ENCODE measurements around the gene RRP15.

RRP15 gene

DNA sequence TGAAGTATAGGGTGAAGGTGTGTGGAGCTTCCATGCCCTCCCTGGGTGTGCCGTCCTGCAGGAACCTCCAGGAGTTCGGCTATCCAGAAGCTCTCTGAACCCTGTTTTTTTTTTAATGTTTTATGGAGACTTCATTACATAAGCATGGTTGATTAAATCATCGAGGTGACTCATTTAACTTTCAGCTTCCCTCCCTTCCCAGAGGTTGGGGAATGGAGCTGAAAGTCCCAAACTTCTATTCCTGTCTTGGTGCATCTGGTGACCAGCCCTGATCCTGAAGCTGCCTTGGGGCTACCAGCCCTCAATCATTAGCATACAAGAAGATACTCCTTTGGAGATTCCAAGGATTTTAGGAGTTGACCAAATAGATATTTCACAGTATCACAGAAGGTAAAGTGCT lies 9.5 kb downstream of the RRP15 start:
- H3K9me3 ChIP-seq (ENCODE audit: control insufficient read depth in 5 of 5, low read length in 5 of 5): no peaks in the 10 kb centered on the region
- H3K9ac ChIP-seq (ENCODE audit: low read length in 5 of 5): no peak overlapping the region
- H3K36me3 ChIP-seq (ENCODE audit: control insufficient read depth in 5 of 5, insufficient read depth in 5 of 5, low read length in 5 of 5): peaks cover 0 to 8% (median 4%) of the 10 kb centered on the region in 5 donors
- H3K4me1 ChIP-seq (ENCODE audit: control insufficient read depth in 5 of 5, insufficient read depth in 5 of 5, low read length in 5 of 5): peaks cover 0 to 4% (median 0%) of the 10 kb centered on the region in 5 donors
- H3K4me3 ChIP-seq (ENCODE audit: low read depth in 1 of 5, low read length in 5 of 5): no peak overlapping the region
- no peak overlapping the region for H3K27ac ChIP-seq (ENCODE audit: low read depth, low read length)
- H3K27me3 ChIP-seq (ENCODE audit: control insufficient read depth in 5 of 5, insufficient read depth in 4 of 5, low read length in 5 of 5): no peaks in the 10 kb centered on the region

DNA sequence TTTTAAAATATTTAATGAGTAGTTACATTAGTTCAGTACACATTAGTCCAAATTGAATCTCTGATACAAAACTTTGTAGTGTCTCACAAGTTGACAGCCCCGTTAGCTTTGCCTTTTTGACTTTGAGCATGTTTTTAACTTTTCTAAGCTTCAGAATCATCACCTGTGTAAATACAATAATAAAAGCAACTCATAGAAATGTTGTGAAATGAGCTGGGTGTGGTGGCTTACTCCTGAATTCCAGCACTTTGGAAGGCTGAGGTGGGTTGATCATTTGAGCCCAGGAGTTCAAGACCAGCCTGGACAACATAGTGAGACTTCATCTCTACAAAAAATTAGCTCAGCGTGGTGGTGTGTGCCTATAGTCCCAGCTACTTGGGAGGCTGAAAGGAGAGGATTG lies 11.1 kb downstream of the RRP15 start:
- H3K36me3 ChIP-seq (ENCODE audit: control insufficient read depth in 5 of 5, insufficient read depth in 5 of 5, low read length in 5 of 5): peaks cover 0 to 8% (median 4%) of the 10 kb centered on the region in 5 donors
- H3K9me3 ChIP-seq (ENCODE audit: control insufficient read depth in 5 of 5, low read length in 5 of 5): no peaks in the 10 kb centered on the region
- no peaks in the 10 kb centered on the region for H3K27me3 ChIP-seq (ENCODE audit: control insufficient read depth in 5 of 5, insufficient read depth in 4 of 5, low read length in 5 of 5)
- H3K4me3 ChIP-seq (ENCODE audit: low read depth in 1 of 5, low read length in 5 of 5): no peak overlapping the region
- no peak overlapping the region for H3K9ac ChIP-seq (ENCODE audit: low read length in 5 of 5)
- peaks cover 0 to 4% (median 0%) of the 10 kb centered on the region in 5 donors for H3K4me1 ChIP-seq (ENCODE audit: control insufficient read depth in 5 of 5, insufficient read depth in 5 of 5, low read length in 5 of 5)
- H3K27ac ChIP-seq (ENCODE audit: low read depth, low read length): no peak overlapping the region

DNA sequence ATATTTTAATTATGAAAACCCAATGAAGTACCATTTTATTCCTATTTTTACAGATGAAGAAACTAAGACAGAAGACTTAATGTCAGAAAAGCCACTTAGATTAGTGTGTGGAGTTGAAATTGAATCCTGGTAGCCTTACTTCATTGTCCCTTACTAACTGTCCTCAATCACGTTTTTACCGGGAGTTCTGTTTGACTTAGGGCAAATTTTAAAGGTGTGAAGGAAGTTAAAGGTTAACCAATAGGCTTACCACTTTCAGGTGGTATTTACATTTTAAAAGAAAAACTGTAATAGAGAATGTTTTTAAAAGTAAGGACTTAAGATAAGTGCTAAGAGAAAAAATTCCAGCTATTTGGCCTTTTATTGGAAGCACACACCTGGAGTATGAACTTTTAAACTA lies 12.4 kb downstream of the RRP15 start:
- no peak overlapping the region for H3K27ac ChIP-seq (ENCODE audit: low read depth, low read length)
- H3K9ac ChIP-seq (ENCODE audit: low read length in 5 of 5): no peak overlapping the region
- H3K4me3 ChIP-seq (ENCODE audit: low read depth in 1 of 5, low read length in 5 of 5): no peak overlapping the region
- peaks cover 0 to 4% (median 0%) of the 10 kb centered on the region in 5 donors for H3K4me1 ChIP-seq (ENCODE audit: control insufficient read depth in 5 of 5, insufficient read depth in 5 of 5, low read length in 5 of 5)
- H3K9me3 ChIP-seq (ENCODE audit: control insufficient read depth in 5 of 5, low read length in 5 of 5): no peaks in the 10 kb centered on the region
- no peaks in the 10 kb centered on the region for H3K27me3 ChIP-seq (ENCODE audit: control insufficient read depth in 5 of 5, insufficient read depth in 4 of 5, low read length in 5 of 5)
- H3K36me3 ChIP-seq (ENCODE audit: control insufficient read depth in 5 of 5, insufficient read depth in 5 of 5, low read length in 5 of 5): peaks cover 0 to 9% (median 4%) of the 10 kb centered on the region in 5 donors

DNA sequence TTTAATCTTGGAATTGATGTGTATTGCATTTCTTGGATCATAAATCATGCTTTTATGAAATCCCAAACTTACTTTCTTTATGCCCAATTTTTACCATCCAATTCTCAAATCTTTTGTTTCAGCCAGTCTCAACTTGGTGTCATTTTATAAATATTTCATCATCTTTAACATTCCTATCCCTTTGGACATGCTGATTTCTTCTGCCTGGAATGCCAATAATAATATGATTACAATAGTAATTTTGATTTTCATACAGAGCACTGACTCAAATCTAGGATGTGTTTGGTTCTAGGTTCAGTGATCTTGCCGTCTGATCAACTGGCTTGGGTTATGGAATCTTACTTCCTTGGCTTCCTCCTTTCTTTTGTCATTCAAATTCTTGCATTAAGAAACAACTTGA lies 12.8 kb downstream of the RRP15 start:
- Histone ChIP-seq H3K27me3 (ENCODE audit: control insufficient read depth in 5 of 5, insufficient read depth in 4 of 5, low read length in 5 of 5) (no peaks in the 10 kb centered on the region), H3K36me3 (ENCODE audit: control insufficient read depth in 5 of 5, insufficient read depth in 5 of 5, low read length in 5 of 5) (peaks cover 0 to 12% (median 6%) of the 10 kb centered on the region in 5 donors), H3K9me3 (ENCODE audit: control insufficient read depth in 5 of 5, low read length in 5 of 5) (no peaks in the 10 kb centered on the region), H3K27ac (ENCODE audit: low read depth, low read length) (no peak overlapping the region), H3K4me3 (ENCODE audit: low read depth in 1 of 5, low read length in 5 of 5) (no peak overlapping the region), H3K4me1 (ENCODE audit: control insufficient read depth in 5 of 5, insufficient read depth in 5 of 5, low read length in 5 of 5) (peaks cover 0 to 4% (median 0%) of the 10 kb centered on the region in 5 donors), H3K9ac (ENCODE audit: low read length in 5 of 5) (no peak overlapping the region)

DNA sequence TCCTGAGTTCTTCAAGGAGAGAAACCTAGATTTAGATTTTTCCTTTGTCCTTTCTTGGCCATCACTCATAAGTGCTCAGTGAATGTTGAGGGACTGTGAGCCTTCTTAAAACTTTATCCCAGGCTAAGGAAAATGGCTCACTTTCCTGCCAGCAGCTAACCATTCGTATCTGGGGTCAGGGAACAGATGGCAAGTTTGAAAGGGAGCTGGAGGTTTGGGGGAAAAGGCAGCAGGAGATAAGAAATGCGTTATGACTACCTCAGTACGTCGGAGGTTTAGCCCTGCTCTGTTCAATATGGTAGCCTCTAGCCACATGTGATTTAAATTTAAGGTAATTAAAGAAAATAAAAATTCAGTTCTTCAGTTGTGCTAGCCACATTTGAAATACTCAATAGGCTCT lies 13.3 kb downstream of the RRP15 start:
- peaks cover 0 to 12% (median 6%) of the 10 kb centered on the region in 5 donors for H3K36me3 ChIP-seq (ENCODE audit: control insufficient read depth in 5 of 5, insufficient read depth in 5 of 5, low read length in 5 of 5)
- H3K27ac ChIP-seq (ENCODE audit: low read depth, low read length): no peak overlapping the region
- no peak overlapping the region for H3K4me3 ChIP-seq (ENCODE audit: low read depth in 1 of 5, low read length in 5 of 5)
- no peaks in the 10 kb centered on the region for H3K27me3 ChIP-seq (ENCODE audit: control insufficient read depth in 5 of 5, insufficient read depth in 4 of 5, low read length in 5 of 5)
- peaks cover 0 to 4% (median 0%) of the 10 kb centered on the region in 5 donors for H3K4me1 ChIP-seq (ENCODE audit: control insufficient read depth in 5 of 5, insufficient read depth in 5 of 5, low read length in 5 of 5)
- H3K9me3 ChIP-seq (ENCODE audit: control insufficient read depth in 5 of 5, low read length in 5 of 5): no peaks in the 10 kb centered on the region
- H3K9ac ChIP-seq (ENCODE audit: low read length in 5 of 5): no peak overlapping the region

DNA sequence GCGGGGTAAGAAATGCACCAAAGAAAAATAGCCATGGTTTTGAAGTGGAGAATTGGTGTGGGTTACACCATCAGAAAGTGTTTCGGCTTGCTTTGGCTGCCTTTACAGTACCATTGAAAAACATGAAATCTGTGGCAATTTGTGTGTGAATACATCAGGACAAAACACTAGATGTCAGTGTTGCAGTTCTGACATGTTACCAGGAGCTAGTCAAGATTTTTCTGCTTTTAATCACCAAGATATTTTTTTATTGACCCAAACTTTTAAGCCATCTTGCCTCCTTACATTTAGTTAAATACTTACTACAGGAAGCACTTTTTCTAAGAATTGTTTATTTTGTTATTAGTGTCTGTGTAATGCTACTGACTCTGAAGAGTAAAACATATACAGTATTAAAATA lies 14.3 kb downstream of the RRP15 start:
- no peaks in the 10 kb centered on the region for H3K27me3 ChIP-seq (ENCODE audit: control insufficient read depth in 5 of 5, insufficient read depth in 4 of 5, low read length in 5 of 5)
- peaks cover 0 to 12% (median 4%) of the 10 kb centered on the region in 5 donors for H3K36me3 ChIP-seq (ENCODE audit: control insufficient read depth in 5 of 5, insufficient read depth in 5 of 5, low read length in 5 of 5)
- H3K4me1 ChIP-seq (ENCODE audit: control insufficient read depth in 5 of 5, insufficient read depth in 5 of 5, low read length in 5 of 5): peaks cover 0 to 4% (median 0%) of the 10 kb centered on the region in 5 donors
- H3K9ac ChIP-seq (ENCODE audit: low read length in 5 of 5): no peak overlapping the region
- no peak overlapping the region for H3K27ac ChIP-seq (ENCODE audit: low read depth, low read length)
- no peaks in the 10 kb centered on the region for H3K9me3 ChIP-seq (ENCODE audit: control insufficient read depth in 5 of 5, low read length in 5 of 5)
- no peak overlapping the region for H3K4me3 ChIP-seq (ENCODE audit: low read depth in 1 of 5, low read length in 5 of 5)

DNA sequence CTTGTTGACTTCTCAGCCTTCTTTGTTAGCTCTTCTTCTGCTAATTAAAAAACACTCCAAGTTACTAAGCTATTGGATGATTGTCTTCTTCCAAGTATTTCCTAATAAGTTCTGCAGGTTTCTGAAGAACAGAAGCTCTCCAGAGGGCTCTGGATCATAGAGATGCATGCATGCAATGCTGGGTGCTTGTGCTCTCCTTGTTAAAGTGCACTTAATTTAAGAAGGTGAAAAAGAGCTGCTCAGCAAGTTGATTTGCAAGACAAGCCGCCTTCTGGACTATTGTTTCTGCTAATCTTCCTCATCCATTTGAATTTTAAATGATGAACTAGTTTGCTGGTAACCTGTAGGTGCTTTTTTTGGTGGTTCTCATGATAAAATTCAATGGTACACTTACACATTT lies 16.1 kb downstream of the RRP15 start:
- H3K27ac ChIP-seq (ENCODE audit: low read depth, low read length): no peak overlapping the region
- no peak overlapping the region for H3K4me3 ChIP-seq (ENCODE audit: low read depth in 1 of 5, low read length in 5 of 5)
- H3K9me3 ChIP-seq (ENCODE audit: control insufficient read depth in 5 of 5, low read length in 5 of 5): no peaks in the 10 kb centered on the region
- peaks cover 0 to 23% (median 10%) of the 10 kb centered on the region in 5 donors for H3K36me3 ChIP-seq (ENCODE audit: control insufficient read depth in 5 of 5, insufficient read depth in 5 of 5, low read length in 5 of 5)
- H3K27me3 ChIP-seq (ENCODE audit: control insufficient read depth in 5 of 5, insufficient read depth in 4 of 5, low read length in 5 of 5): no peaks in the 10 kb centered on the region
- no peak overlapping the region for H3K9ac ChIP-seq (ENCODE audit: low read length in 5 of 5)
- peaks cover 0 to 4% (median 0%) of the 10 kb centered on the region in 5 donors for H3K4me1 ChIP-seq (ENCODE audit: control insufficient read depth in 5 of 5, insufficient read depth in 5 of 5, low read length in 5 of 5)

DNA sequence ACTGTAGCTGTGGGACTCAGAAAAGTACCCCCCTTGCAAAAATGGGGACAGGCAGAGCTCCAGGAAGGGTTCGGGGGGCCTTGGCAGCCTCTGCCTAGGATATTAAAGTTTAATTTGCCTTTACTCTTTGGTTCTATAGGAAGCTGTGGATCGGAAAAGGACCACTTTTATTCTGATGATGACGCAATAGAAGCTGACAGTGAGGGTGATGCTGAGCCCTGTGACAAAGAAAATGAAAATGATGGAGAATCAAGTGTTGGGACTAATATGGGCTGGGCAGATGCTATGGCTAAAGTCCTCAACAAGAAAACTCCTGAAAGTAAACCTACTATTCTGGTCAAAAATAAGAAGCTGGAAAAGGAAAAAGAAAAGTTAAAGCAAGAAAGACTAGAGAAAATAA lies 17.1 kb downstream of the RRP15 start:
- H3K9ac ChIP-seq (ENCODE audit: low read length in 5 of 5): no peak overlapping the region
- H3K9me3 ChIP-seq (ENCODE audit: control insufficient read depth in 5 of 5, low read length in 5 of 5): no peaks in the 10 kb centered on the region
- H3K27ac ChIP-seq (ENCODE audit: low read depth, low read length): no peak overlapping the region
- peaks cover 0 to 4% (median 0%) of the 10 kb centered on the region in 5 donors for H3K4me1 ChIP-seq (ENCODE audit: control insufficient read depth in 5 of 5, insufficient read depth in 5 of 5, low read length in 5 of 5)
- no peak overlapping the region for H3K4me3 ChIP-seq (ENCODE audit: low read depth in 1 of 5, low read length in 5 of 5)
- peaks cover 0 to 24% (median 10%) of the 10 kb centered on the region in 5 donors for H3K36me3 ChIP-seq (ENCODE audit: control insufficient read depth in 5 of 5, insufficient read depth in 5 of 5, low read length in 5 of 5)
- H3K27me3 ChIP-seq (ENCODE audit: control insufficient read depth in 5 of 5, insufficient read depth in 4 of 5, low read length in 5 of 5): no peaks in the 10 kb centered on the region

DNA sequence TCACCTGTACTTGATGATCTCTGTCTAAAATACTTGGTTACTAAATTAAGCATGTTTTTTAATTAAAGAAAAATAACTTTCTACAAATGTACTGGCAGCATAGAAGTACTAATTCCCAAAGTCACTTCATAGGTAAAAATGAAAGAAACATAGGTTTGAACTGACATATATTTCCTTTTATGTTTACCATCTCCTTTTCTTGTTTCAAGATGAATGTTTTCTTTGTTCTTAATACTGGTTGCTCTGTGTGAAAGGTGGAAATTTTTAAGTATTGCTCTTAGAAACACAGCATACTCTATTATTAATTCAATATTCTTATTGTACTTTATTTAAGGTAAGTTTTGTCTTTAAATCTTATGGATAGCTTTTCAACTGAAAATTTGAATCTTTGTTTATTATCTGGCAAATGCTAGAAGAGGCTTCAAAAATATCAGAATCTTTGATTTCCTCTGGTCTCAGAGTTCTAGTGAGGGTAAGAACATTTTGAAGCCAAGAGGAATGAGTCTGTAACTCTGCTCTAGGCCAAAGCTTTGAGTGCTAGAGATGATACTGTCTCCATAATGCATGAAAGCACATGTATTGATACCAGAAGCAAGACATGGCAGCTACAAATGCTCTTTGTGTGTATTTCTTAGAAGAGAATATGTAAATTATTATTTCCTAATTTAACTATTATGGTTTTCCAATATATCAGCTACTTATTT lies 18.2 kb downstream of the RRP15 start:
- Histone ChIP-seq H3K27ac (ENCODE audit: low read depth, low read length) (no peak overlapping the region), H3K4me3 (ENCODE audit: low read depth in 1 of 5, low read length in 5 of 5) (no peak overlapping the region), H3K36me3 (ENCODE audit: control insufficient read depth in 5 of 5, insufficient read depth in 5 of 5, low read length in 5 of 5) (peaks cover 0 to 24% (median 10%) of the 10 kb centered on the region in 5 donors), H3K27me3 (ENCODE audit: control insufficient read depth in 5 of 5, insufficient read depth in 4 of 5, low read length in 5 of 5) (no peaks in the 10 kb centered on the region), H3K9ac (ENCODE audit: low read length in 5 of 5) (no peak overlapping the region), H3K4me1 (ENCODE audit: control insufficient read depth in 5 of 5, insufficient read depth in 5 of 5, low read length in 5 of 5) (peaks cover 0 to 4% (median 0%) of the 10 kb centered on the region in 5 donors), H3K9me3 (ENCODE audit: control insufficient read depth in 5 of 5, low read length in 5 of 5) (no peaks in the 10 kb centered on the region)

DNA sequence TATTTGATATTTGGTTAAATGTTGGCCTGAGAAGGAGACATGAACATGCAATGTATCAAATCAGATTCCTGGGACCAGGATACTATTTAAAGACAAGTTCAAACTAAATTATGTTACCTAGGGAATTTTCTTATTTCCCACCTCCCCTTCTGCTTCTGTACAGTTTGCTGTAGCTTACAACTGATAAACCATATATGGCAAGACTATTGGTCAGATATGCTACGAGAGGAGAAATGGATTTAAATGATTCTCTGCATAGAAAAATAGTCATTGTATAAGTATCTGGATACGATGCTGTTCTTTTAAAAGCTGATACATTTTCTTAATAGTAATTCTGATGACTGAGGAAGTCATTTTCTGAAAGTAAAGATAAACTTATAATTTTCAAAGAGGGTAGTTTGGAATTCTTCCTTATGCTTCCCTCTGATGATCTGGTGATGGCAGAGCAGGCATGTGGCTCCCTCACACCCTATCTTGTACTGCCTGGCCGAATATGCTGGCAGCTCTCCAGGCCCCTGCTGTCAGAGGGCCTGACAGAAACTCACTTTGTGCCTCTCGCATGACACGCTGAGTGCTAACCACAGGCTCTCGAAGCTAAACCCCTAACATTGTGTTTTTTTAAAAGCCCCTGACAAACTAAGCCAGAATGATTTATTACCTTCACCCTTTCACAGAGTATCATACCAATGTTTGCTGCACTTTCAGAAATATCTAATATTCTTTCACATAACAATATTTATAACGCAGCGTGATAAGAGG lies 19.4 kb downstream of the RRP15 start:
- H3K9ac ChIP-seq (ENCODE audit: low read length in 5 of 5): no peak overlapping the region
- H3K36me3 ChIP-seq (ENCODE audit: control insufficient read depth in 5 of 5, insufficient read depth in 5 of 5, low read length in 5 of 5): peaks cover 0 to 24% (median 14%) of the 10 kb centered on the region in 5 donors
- H3K27me3 ChIP-seq (ENCODE audit: control insufficient read depth in 5 of 5, insufficient read depth in 4 of 5, low read length in 5 of 5): no peaks in the 10 kb centered on the region
- H3K4me1 ChIP-seq (ENCODE audit: control insufficient read depth in 5 of 5, insufficient read depth in 5 of 5, low read length in 5 of 5): peaks cover 0 to under 1% (median 0%) of the 10 kb centered on the region in 5 donors
- no peak overlapping the region for H3K27ac ChIP-seq (ENCODE audit: low read depth, low read length)
- H3K9me3 ChIP-seq (ENCODE audit: control insufficient read depth in 5 of 5, low read length in 5 of 5): no peaks in the 10 kb centered on the region
- no peak overlapping the region for H3K4me3 ChIP-seq (ENCODE audit: low read depth in 1 of 5, low read length in 5 of 5)

All from subcutaneous abdominal adipose tissue (tissue), 5 donors.